ENCODE results near the gene CTNNA2. TPM values are rescaled to one million over a fixed set of nuclear protein-coding genes. Genes with fewer than 3 reads are reported as not detected.
A peak's percentile ranks its signal among the peaks of the same experiment; 100 is the strongest.

The CTNNA2 gene
- total and polyA plus RNA-seq, 9 of the 15 experiments (the other 6 are each of a cell fraction or from before 2014, with no cell fraction given), result 0.03 to 0.40 (median 0.15) TPM

- TF ChIP-seq ZBTB49 (CRISPR knock-in tag; IDR thresholded peaks at IDR 0.05; ENCODE audit: borderline replicate concordance) (no peak), U2AF2 (optimal IDR thresholded peaks at IDR 0.05; ENCODE audit: low read depth, low read length) (no peak), ZNF511 (CRISPR knock-in tag; IDR thresholded peaks at IDR 0.05) (no peak), EWSR1 (IDR thresholded peaks at IDR 0.05; ENCODE audit: borderline replicate concordance, low read depth, partially characterized antibody) (no peak), NFIC (IDR thresholded peaks at IDR 0.05) (peak; percentile 43; the same call in 1 of the 2 replicates), ARID4B (CRISPR knock-in tag; IDR thresholded peaks at IDR 0.05) (no peak), POLR2H (tag; IDR thresholded peaks at IDR 0.05; ENCODE audit: low read depth) (no peak), ELF2 (CRISPR knock-in tag; IDR thresholded peaks at IDR 0.05) (no peak), ZNF583 (CRISPR knock-in tag; IDR thresholded peaks at IDR 0.05) (no peak), ZNF197 (CRISPR knock-in tag; IDR thresholded peaks at IDR 0.05; ENCODE audit: low read depth) (no peak), PRDM10 (IDR thresholded peaks at IDR 0.05; ENCODE audit: partially characterized antibody) (no peak), CEBPB (tag; IDR thresholded peaks at IDR 0.05) (peak; percentile 83), TCF15 (CRISPR knock-in tag; IDR thresholded peaks at IDR 0.05) (no peak), CBFA2T3 (IDR thresholded peaks at IDR 0.05) (peak; percentile 90), SMARCA4 (IDR thresholded peaks at IDR 0.05) (peak; percentile 43), PCBP1 (IDR thresholded peaks at IDR 0.05; ENCODE audit: low read depth, low read length, poor library complexity, severe bottlenecking) (no peak)
Measured at GRCh38 chr2:80361904-80362303, 849.1 kb downstream of the CTNNA2 start (continued).

Measured in K562 (cell line).